HG03442 (cell line): Measurements from ENCODE around the gene OR10W1.

Source experiments
- ATAC-seq: cut with Tn5 transposase; IDR thresholded peaks from one replicate; pipeline ENCODE4 v1.9.1; 2021; ENCODE audit warnings: mild to moderate bottlenecking, moderate library complexity; ENCODE audit not compliant: unreplicated experiment

The OR10W1 gene, protein sequence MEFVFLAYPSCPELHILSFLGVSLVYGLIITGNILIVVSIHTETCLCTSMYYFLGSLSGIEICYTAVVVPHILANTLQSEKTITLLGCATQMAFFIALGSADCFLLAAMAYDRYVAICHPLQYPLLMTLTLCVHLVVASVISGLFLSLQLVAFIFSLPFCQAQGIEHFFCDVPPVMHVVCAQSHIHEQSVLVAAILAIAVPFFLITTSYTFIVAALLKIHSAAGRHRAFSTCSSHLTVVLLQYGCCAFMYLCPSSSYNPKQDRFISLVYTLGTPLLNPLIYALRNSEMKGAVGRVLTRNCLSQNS

GRCh38 chr11:58268142-58268541 is at the start of gene OR10W1:
OR10W1 (minus strand) TSS chr11:58268260; CDS start chr11:58267858, 402 bp downstream.
- ATAC-seq = no peak

GRCh38 chr11:58316142-58316541 is 48.1 kb upstream of the OR10W1 start:
- no peak for ATAC-seq

- ATAC-seq = no peak
These were observed 33.5 kb upstream of the OR10W1 start for GRCh38 chr11:58301576-58301975.

DNA sequence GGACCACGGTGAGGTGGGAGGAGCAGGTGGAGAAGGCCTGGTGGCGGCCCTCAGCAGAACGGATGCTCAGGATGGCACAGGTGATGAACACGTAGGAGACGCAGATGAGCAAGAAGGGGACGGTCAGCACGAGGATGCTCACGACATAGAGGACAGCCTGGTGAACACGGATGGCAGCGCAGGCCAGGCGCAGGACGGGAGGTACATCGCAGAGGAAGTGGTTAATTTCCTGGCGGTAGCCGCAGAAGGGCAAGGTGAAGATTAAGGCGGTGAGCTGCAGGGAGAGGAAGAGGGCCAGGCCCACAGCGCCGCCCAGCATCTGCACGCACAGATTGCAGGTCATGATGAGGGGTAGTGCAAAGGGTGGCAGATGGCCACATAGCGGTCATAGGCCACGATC is 24.0 kb upstream of the OR10W1 start:
- no peak for ATAC-seq

DNA sequence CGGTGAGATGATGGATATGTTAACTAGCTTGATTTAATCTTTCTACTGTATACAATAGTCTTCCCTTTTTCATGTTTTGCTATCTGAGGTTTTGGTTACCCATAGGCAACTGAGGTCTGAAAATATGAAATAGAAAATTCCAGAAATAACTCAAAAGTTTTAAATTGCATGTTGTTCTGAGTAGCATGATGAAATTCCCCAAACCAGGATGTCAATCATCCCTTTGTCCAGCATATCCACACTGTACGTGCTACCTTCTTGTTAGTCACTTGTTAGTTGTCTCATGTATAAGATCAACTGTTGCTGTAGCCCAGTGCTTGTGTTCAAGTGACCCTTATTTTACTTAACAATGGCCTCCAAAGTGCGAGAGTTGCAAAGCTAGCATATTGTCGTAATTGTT is 21.2 kb upstream of the OR10W1 start:
- ATAC-seq = no peak

GRCh38 chr11:58286249-58286648 is 18.2 kb upstream of the OR10W1 start:
- ATAC-seq = peak; percentile 77

- no peak for ATAC-seq
These were observed 17.5 kb upstream of the OR10W1 start for GRCh38 chr11:58285483-58286040.

GRCh38 chr11:58276151-58276550 is 8.1 kb upstream of the OR10W1 start:
- ATAC-seq = no peak

DNA sequence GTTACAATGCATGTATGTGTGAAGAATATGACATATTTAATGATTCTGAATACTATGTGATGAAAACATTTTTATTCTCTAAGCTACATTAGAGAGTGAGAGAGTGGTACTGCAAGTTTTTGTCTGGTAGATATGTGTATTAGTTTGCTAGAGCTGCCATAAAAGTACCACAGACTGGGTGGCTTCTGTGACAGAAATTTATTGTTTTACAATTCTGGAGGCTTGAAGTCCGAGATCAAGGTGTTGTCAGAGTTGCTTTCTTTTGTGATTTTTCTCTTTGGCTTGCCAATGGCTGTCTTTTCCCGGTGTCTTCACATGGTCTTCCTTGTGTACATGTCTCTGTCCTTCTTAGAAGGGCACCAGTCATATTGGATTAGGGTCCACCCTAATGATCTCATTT is 6.9 kb upstream of the OR10W1 start:
- ATAC-seq = no peak

DNA sequence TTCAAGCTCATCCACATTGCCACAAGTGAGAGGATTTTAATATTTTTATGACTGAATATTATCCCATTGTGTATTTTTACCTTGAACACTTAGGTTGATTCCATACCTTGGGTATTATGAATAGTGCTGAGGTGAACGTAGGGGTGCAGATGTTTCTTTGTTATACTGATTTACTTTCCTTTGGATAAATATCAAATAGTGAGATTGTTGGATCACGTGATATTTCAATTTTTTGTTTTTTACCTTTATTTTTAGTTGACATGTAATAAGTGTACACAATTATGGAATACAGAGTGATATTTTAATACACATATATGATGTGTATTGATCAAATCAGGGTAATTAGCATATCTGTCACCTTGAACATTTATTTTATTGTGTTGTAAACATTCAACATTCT is 8.1 kb downstream of the OR10W1 start:
- no peak for ATAC-seq

GRCh38 chr11:58254936-58255335 is 13.1 kb downstream of the OR10W1 start:
- ATAC-seq = no peak

DNA sequence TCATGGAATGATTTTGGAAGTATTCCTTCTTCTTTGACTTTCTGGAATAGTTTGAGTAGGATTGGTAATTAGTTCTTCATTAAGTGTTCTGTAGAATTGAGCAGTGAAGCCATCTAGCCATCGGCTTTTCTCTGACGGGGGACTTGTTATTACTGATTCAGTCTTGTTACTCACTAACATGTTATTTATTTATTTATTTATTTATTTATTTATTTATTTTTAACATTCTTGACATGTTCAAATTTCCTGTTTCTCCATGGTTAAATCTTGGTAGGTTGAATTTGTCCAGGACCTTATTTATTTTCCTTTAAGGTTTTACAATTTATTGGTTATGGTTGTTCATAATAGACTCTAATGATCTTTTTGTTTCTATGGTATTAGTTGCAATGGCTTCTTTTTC is 24.1 kb downstream of the OR10W1 start:
- ATAC-seq = no peak

DNA sequence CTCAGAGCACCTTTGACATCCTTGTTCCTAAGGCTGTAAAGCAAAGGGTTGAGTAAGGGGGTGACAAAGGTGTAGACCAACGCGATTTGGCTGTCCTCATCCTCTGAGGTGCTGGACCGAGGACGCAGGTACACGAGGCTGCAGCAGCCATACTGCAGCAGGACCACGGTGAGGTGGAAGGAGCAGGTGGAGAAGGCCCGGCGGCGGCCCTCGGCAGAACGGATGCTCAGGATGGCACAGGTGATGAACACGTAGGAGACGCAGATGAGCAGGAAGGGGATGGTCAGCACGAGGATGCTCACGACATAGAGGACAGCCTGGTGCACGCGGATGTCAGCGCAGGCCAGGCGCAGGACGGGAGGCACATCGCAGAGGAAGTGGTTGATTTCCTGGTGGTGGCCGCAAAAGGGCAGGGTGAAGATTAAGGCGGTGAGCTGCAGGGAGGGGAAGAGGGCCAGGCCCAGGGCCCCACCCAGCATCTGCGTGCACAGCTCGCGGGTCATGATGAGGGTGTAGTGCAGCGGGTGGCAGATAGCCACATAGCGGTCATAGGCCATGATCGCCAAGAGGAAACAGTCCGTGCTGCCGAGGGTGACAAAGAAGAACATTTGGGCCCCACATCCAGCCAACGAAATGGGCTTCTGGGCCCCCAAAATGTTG is 40.0 kb downstream of the OR10W1 start:
- ATAC-seq = no peak

- ATAC-seq = no peak
These were observed 45.3 kb downstream of the OR10W1 start for GRCh38 chr11:58222721-58223120.
